GM21447 (cell line): ENCODE data around the gene TTC33.
A peak's percentile ranks its signal among the peaks of the same experiment; 100 is the strongest.

ENCODE experiments used
- ATAC-seq: cut with Tn5 transposase; IDR thresholded peaks from one replicate; pipeline ENCODE4 v1.9.1; 2021; ENCODE audit not compliant: unreplicated experiment

Gene TTC33

DNA sequence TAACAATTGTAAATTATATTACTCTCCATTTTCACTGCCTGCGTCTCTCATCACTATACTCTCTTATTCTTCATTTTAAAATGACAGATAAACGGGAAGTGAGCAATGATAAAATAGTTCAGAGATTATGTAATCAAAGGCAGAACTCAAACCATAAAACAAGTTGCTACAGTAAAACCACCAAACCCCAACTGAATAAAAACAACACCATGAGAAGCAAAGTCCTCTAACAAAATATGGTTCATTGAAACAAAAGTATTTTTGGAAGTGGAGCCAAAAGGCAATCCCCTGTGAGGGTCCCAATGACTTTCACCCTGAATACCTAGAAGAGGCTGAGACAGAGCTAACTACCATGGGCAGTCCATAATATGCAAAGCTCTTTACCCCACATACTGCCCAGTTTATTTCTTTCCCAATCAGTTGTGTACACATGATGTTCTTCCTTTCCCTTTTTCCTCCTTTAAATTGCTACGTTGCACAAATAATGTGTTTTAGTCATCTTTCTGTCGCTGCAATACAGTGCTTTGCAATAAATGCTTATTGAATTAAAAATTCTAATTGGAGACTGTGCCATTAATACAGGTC is 140.1 kb downstream of the TTC33 start:
- no peak for ATAC-seq

DNA sequence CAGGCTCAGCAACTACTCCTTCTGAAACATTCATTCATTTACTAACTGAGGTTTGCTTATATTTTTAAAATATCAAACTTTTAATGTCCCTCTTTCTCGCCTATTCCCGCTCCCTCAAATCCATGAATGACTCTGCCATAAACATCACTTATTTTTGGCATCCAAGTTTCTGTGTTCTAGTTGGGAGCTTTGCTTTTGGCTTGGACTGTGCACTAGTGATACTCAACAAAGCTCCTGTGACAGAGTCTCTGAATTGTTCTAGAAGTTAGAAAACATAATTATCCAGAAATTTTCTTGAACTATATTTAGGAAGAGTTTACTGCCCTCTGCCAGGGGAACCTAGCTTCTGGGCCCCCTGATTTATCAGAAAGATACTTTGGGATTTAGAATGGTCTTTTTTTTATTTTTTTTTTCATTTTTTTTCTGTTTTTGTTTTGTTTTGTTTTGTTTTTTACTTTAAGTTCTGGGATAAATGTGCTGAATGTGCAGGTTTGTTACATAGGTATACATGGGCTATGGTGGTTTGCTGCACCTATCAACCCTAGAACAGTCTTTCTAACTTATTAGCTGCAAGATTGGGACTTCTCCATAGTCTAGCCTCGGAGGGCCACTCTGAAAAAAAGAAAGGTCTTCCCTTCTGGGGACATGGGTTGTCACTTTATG is 140.7 kb downstream of the TTC33 start:
- ATAC-seq, result no peak

DNA sequence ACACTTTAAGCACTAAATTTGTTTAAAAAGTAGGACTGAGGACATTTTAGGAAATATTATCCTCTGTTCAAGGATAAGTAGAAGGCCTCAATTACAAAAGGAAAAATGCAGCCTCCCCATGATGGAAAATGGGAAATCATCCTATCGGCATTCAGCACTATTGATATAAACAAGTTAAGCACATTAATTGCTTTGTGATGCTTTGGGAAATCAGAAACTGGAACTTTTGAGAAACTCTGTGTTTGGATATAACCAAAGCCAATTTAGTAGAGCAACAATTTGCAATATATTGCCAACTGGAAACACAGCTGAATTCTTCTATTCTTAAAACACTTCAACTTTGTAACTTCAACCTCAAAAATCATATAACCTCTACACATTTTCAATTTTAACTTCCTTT is 141.3 kb downstream of the TTC33 start:
- no peak for ATAC-seq

GRCh38 chr5:40607202-40607601 is 148.6 kb downstream of the TTC33 start:
- ATAC-seq, result no peak

DNA sequence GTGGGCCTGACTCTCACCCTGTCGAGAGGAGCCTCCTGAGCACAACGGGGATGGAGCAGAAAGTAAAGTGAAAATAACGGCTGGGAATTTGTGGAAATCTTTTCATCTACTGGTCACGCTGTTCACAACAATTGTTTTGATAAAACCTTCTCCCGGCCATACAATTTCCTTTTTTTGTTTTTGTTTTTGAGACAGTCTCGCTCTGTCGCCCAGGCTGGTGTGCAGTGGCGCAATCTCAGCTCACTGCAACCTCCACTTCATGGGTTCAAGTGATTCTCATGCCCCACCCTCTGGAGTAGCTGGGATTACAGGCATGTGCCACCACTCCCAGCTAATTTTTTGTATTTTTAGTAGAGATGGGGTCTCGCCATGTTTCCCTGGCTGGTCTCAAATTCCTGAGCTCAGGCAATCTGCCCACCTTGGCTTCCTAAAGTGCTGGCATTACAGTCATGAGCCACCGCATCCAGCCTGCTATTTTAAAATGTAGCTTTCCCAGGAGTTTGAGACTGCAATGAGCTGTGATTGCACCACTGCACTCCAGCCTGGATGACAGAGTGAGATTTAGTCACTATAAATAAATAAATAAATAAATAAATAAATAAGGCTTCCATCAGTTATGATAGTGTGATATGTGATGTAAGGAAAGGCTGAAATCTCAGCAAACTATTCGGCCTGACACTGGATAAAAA is 149.5 kb downstream of the TTC33 start:
- ATAC-seq, result no peak

- ATAC-seq, result no peak
Observed at GRCh38 chr5:40605295-40605958, 150.3 kb downstream of the TTC33 start.

DNA sequence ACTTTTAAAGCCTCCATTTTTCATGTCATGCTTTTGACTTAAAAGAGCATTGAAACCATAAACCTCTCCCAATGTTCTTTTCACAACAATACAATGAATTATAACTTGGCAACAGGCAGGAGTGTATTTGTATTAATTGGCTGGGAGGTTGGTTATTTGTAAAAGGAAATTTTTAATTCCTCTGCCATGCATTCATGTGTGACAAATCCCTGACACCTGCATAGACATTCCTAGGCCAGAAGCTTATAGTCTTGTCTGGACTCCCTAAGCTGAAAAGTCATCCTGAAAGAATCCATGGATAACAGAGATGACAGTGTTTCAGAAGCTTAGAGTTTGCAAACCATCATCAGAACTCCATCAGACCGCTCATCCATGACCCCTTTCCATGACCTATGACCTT is 152.4 kb downstream of the TTC33 start:
- ATAC-seq, result no peak

DNA sequence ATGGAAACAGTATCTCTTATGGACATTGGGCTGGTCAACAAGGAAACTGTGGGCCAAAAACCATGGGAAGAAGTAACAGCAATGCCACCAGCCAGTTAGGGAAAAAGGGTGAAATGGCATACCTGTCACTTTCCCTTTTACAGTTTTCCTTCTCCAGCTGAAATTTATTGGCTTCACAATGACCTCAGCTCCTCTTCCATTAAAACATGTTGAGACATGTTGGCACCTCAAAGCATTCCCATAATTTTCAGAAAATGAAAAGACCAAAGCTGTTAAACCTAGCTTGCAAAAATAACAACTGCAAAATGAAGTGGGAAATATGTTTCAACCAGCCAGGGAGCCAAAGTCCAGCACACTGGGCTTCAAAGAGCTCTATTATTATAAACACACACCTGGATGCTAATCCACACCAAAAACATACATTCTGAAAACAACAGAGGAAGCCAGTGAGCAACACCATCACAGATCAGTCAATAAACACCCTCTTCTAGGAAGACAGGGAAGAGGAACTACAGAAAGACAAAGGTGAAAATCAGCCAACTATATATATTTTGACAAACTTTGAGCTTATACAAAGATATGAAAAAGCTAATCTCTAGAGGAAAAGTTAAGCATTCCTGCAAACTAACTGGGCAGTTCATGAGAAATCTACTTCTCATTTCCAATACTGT is 154.4 kb downstream of the TTC33 start:
- ATAC-seq, result no peak

- no peak for ATAC-seq
Observed at GRCh38 chr5:40600383-40600782, 155.4 kb downstream of the TTC33 start.

DNA sequence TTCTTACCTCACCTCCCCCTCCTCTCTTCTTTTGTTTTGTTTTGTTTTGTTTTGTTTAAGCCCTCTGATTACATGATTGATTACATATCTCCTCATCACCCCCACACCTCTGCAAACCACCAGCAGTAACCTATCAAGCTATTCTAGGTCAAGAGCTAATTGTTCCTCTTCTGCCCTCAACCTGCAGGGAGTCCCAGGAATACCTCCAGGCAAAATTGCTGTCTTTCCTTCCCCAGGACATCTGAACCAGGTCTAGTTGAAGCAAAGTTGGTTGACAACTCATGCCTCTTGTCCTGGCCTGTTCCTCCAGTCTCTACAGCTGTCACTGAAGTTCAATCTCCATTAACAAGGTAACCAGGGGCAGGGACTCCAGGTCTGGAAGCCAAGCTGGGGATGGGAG is 156.1 kb downstream of the TTC33 start:
- ATAC-seq, result no peak

GRCh38 chr5:40594811-40595210 is 160.9 kb downstream of the TTC33 start:
- no peak for ATAC-seq

GRCh38 chr5:40591727-40592396 is 163.9 kb downstream of the TTC33 start:
- peak; percentile 92 for ATAC-seq

DNA sequence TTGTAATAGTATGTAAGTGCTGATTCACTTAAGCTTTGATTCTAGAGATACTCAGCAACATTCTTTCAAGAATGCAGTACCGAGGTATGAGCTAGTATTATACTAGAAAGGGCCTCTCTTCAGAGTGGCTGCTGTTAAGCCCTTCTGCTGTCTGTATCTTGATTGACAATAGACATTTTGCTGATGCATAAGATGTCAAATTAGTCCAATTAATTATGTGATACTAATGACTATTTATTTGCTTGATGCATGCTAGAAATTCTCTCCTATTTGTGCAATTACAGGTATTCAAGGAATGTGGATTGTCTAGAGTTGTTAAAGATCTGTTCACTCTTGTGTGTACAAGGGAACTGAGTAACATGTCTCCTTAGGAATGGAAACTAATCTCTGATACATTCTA is 168.4 kb downstream of the TTC33 start:
- ATAC-seq, result no peak

- ATAC-seq, result no peak
Observed at GRCh38 chr5:40585537-40586267, 170.1 kb downstream of the TTC33 start.

DNA sequence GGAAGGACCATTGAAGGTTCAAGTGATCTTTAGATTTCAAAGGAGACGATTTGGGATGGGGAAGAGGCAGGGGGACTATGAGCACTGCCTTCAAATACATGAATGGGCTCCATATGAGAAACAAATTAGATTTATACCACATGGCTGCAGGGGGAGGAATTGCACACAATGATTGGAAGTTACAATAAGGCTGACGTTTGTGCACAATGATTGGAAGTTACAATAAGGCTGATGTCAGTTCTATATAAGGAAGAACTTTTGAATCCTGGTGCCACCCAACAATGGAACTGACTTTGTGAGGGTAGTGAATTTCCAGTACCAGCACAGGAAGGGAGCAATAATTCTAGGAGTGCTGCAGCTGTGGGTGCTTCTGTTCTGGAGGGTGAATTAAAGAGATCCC is 171.7 kb downstream of the TTC33 start:
- no peak for ATAC-seq

- peak; percentile 96 for ATAC-seq
Observed at GRCh38 chr5:40578501-40579451, 177.0 kb downstream of the TTC33 start.

- no peak for ATAC-seq
Observed at GRCh38 chr5:40577718-40578117, 178.0 kb downstream of the TTC33 start.

DNA sequence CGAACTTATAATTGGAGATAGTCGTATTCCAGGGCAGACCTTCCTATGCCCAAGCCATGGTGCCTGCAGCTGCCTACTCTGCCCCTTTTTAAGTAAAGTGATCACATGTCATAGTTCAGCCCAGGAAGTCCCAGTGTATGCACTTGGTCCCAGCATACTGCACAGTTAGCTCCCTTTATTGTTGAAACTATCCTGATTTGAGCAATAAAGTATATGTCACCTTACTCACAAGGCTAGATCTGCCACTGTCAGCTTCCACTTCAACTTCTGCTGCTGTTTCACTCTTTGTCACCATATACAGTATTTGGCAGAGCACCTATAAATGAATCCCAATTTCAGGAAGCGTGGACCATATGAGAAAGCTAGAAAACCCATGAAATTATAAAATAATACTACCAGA is 179.8 kb downstream of the TTC33 start:
- ATAC-seq, result no peak

- ATAC-seq, result no peak
Observed at GRCh38 chr5:40575411-40575810, 180.3 kb downstream of the TTC33 start.
